Parathyroid adenoma (tissue), 2 donors: ENCODE data around the gene DOCK7.

Source experiments
- H2AFZ ChIP-seq: fragments of 300-600 bp; sonication (generic); one replicate; pipeline ENCODE4 v1.7.0; 2017; ENCODE audit warnings: antibody characterized with exemption, mild to moderate bottlenecking
- H3K27ac ChIP-seq: fragments of 300-600 bp; sonication (generic); one replicate; pipeline ENCODE4 v1.7.0; 2017
- H3K27me3 ChIP-seq: fragments of 300-600 bp; sonication (generic); one replicate; pipeline ENCODE4 v1.7.0; 2017; ENCODE audit warnings: low read length; ENCODE audit not compliant: control insufficient read depth, insufficient read depth
- H3K36me3 ChIP-seq: fragments of 300-600 bp; sonication (generic); one replicate; pipeline ENCODE4 v1.7.0; 2017; ENCODE audit warnings: low read length; ENCODE audit not compliant: control insufficient read depth, insufficient read depth
- H3K4me1 ChIP-seq: fragments of 300-600 bp; sonication (generic); one replicate; pipeline ENCODE4 v1.7.0; 2017; ENCODE audit warnings: control low read depth
- H3K4me2 ChIP-seq: fragments of 300-600 bp; sonication (generic); one replicate; pipeline ENCODE4 v1.7.0; 2017; ENCODE audit warnings: low read length
- H3K4me3 ChIP-seq: fragments of 300-600 bp; sonication (generic); one replicate; pipeline ENCODE4 v1.7.0; 2017; ENCODE audit warnings: low read depth, low read length
- H3K79me2 ChIP-seq: fragments of 300-600 bp; sonication (generic); one replicate; pipeline ENCODE4 v1.7.0; 2017; ENCODE audit warnings: control low read depth
- H3K9ac ChIP-seq: fragments of 300-600 bp; sonication (generic); one replicate; pipeline ENCODE4 v1.7.0; 2017; ENCODE audit warnings: mild to moderate bottlenecking
- H3K9me3 ChIP-seq: fragments of 300-600 bp; sonication (generic); one replicate; pipeline ENCODE4 v1.7.0; 2017; ENCODE audit warnings: low read length; ENCODE audit not compliant: control insufficient read depth
- CTCF ChIP-seq: fragments of 300-600 bp; sonication (generic); IDR thresholded peaks from one replicate; pipeline ENCODE4 v1.7.0; 2017; ENCODE audit warnings: antibody characterized with exemption, mild to moderate bottlenecking
- donor health status: primary hyperparathyroidism.

Gene DOCK7

GRCh38 chr1:62693123-62693522 lies 4.9 kb upstream of the DOCK7 start:
- H3K79me2 ChIP-seq: no peaks in the 10 kb centered on the region
- no peaks in the 10 kb centered on the region for H3K36me3 ChIP-seq
- H3K4me2 ChIP-seq: no peak overlapping the region
- TF ChIP-seq CTCF: no peak
- no peak overlapping the region for H3K4me3 ChIP-seq
- no peaks in the 10 kb centered on the region for H3K4me1 ChIP-seq
- no peak overlapping the region for H2AFZ ChIP-seq
- H3K9ac ChIP-seq: no peak overlapping the region
- no peaks in the 10 kb centered on the region for H3K27me3 ChIP-seq
- H3K9me3 ChIP-seq: no peaks in the 10 kb centered on the region
- H3K27ac ChIP-seq: no peak overlapping the region

GRCh38 chr1:62691062-62691844 lies 3.1 kb upstream of the DOCK7 start:
- Histone ChIP-seq H3K9me3 (no peaks in the 10 kb centered on the region), H3K27me3 (no peaks in the 10 kb centered on the region), H3K4me3 (no peak overlapping the region), H3K4me1 (no peaks in the 10 kb centered on the region), H3K27ac (no peak overlapping the region), H3K36me3 (no peaks in the 10 kb centered on the region), H3K79me2 (no peaks in the 10 kb centered on the region), H3K9ac (no peak overlapping the region), H2AFZ (no peak overlapping the region), H3K4me2 (no peak overlapping the region)
- TF ChIP-seq CTCF: no peak

GRCh38 chr1:62689524-62689923 lies 1.3 kb upstream of the DOCK7 start:
- no peak for TF ChIP-seq CTCF
- Histone ChIP-seq H2AFZ (peak overlapping the region; percentile 5), H3K27ac (no peak overlapping the region), H3K9me3 (no peaks in the 10 kb centered on the region), H3K4me1 (peaks cover 2% of the 10 kb centered on the region), H3K36me3 (no peaks in the 10 kb centered on the region), H3K79me2 (peaks cover 7% of the 10 kb centered on the region), H3K9ac (no peak overlapping the region), H3K4me3 (no peak overlapping the region), H3K4me2 (no peak overlapping the region), H3K27me3 (no peaks in the 10 kb centered on the region)

GRCh38 chr1:62688687-62689085 lies 500 bp upstream of the DOCK7 start:
- Histone ChIP-seq H3K9ac (no peak overlapping the region), H3K36me3 (no peaks in the 10 kb centered on the region), H2AFZ (peak overlapping the region; percentile 93), H3K27ac (peak overlapping the region; percentile 47), H3K4me3 (peak overlapping the region; percentile 76), H3K4me2 (peak overlapping the region; percentile 85), H3K27me3 (no peaks in the 10 kb centered on the region), H3K4me1 (peaks cover 2% of the 10 kb centered on the region), H3K79me2 (peaks cover 9% of the 10 kb centered on the region), H3K9me3 (no peaks in the 10 kb centered on the region)
- TF ChIP-seq CTCF: no peak

GRCh38 chr1:62687421-62687902 lies 724 bp downstream of the DOCK7 start:
- H2AFZ ChIP-seq: peak overlapping the region; percentile 86
- peaks cover 9% of the 10 kb centered on the region for H3K79me2 ChIP-seq
- peak overlapping the region; percentile 28 for H3K9ac ChIP-seq
- H3K27ac ChIP-seq: peak overlapping the region; percentile 51
- H3K27me3 ChIP-seq: no peaks in the 10 kb centered on the region
- H3K4me1 ChIP-seq: peaks cover 2% of the 10 kb centered on the region
- peak overlapping the region; percentile 84 for H3K4me3 ChIP-seq
- no peaks in the 10 kb centered on the region for H3K9me3 ChIP-seq
- no peaks in the 10 kb centered on the region for H3K36me3 ChIP-seq
- TF ChIP-seq CTCF: no peak
- peak overlapping the region; percentile 89 for H3K4me2 ChIP-seq
